Body of pancreas (tissue), 4 donors: Measurements from ENCODE around the gene DERL2. TPM values are rescaled to one million over a fixed set of nuclear protein-coding genes. Genes with fewer than 3 reads are reported as not detected.
A peak's percentile ranks its signal among the peaks of the same experiment; 100 is the strongest.
"Not testable (repeated sequence)": the region's sequence is repeated elsewhere in the genome, so short reads cannot be mapped to it uniquely, and the experiment has no call there.

Experiments used
- ATAC-seq: fragments of 150-250 bp; one replicate; pipeline ENCODE4 v1.9.1; 2016
- DNase-seq, 4 donors: peaks; one replicate each; pipeline ENCODE4 v3.0.0-alpha.2; 2019
- H3K27ac ChIP-seq, 4 donors: fragments of 200-600 bp; sonication (generic); 1 replicate in 3 of 4; 2 replicates in 1 of 4; pipeline versions ENCODE4 v1.5.1 to v1.6.1; 2016 to 2019; ENCODE audit warnings: mild to moderate bottlenecking in 1 of 4, mixed read lengths in 1 of 4, moderate library complexity in 1 of 4
- H3K27me3 ChIP-seq, 2 donors: fragments of 200-600 bp; sonication (generic); one replicate each; pipeline ENCODE4 v1.6.0; 2016; ENCODE audit warnings: mild to moderate bottlenecking in 1 of 2
- H3K36me3 ChIP-seq, 2 donors: fragments of 200-600 bp; sonication (generic); replicated peaks in 1 of 2; 2 replicates each; pipeline ENCODE4 v1.5.1; 2016; ENCODE audit warnings: low read depth in 2 of 2; ENCODE audit not compliant: insufficient read depth in 1 of 2
- H3K4me1 ChIP-seq: fragments of 200-600 bp; sonication (generic); one replicate; pipeline ENCODE4 v1.6.0; 2016
- H3K4me3 ChIP-seq, 2 donors: fragments of 200-600 bp; sonication (generic); 1 replicate in 1 of 2; 2 replicates in 1 of 2; pipeline ENCODE4 v1.5.1; 2016 to 2019
- H3K9me3 ChIP-seq, 3 donors: fragments of 200-600 bp; sonication (generic); 1 replicate in 2 of 3; 2 replicates in 1 of 3; pipeline ENCODE4 v1.5.1; 2016
- CTCF ChIP-seq, 7 experiments: fragments of 450-650 bp in 4 of 7; fragments of 200-600 bp in 3 of 7; sonication (generic) in 3 of 7; IDR thresholded peaks; one replicate each; pipeline ENCODE4 v1.5.1; 2016 to 2019; ENCODE audit warnings: antibody characterized with exemption in 7 of 7
- POLR2A ChIP-seq, 3 donors: fragments of 450-650 bp; IDR thresholded peaks; one replicate each; pipeline ENCODE4 v1.6.1; 2016; ENCODE audit warnings: antibody characterized with exemption in 3 of 3, mild to moderate bottlenecking in 2 of 3
- WGBS, 2 donors: methylation state at CpG; one replicate each; pipeline ENCODE4 v1.1.5; 2017; 5-methylcytosine and 5-hydroxymethylcytosine counted together
- intact Hi-C: fragments of 100-400 bp; cut with DNase I; formaldehyde crosslinking; loops from one replicate; pipeline ENCODE4 v1.15.1; 2023
- total RNA-seq, 2 donors: library from RNA; depleted of rRNA; stranded (reverse); fragments of >200 nt; gene quantifications; one replicate each; pipeline ENCODE4 v1.1.0, GENCODE V29; 2016

Gene DERL2
- total RNA-seq, 2 donors from 2014 or later: 25.4 to 42.5 TPM

GRCh38 chr17:5437721-5438317 is 48.2 kb downstream of the DERL2 start:
- Histone ChIP-seq H3K4me1 (peaks cover 24% of the 10 kb centered on the region), H3K4me3 (peak overlapping the region in 1 of 2 donors; percentile 83), H3K27ac (peak overlapping the region in 2 of 4 donors; percentile 53 to 84), H3K36me3 (peaks cover 0 to 20% of the 10 kb centered on the region in 2 donors), H3K9me3 (no peaks in the 10 kb centered on the region), H3K27me3 (no peaks in the 10 kb centered on the region)
- ATAC-seq: no peak
- intact Hi-C loops: loop anchor here (10.0 kb wide), 1 partner anchor 183 kb away; no protein-coding TSS in a partner anchor
- WGBS, 2 donors: 43 to 63% methylated on average over 5 of the region's 5 CpGs
- no peak for TF ChIP-seq POLR2A (IDR thresholded peaks at IDR 0.05)
- TF ChIP-seq CTCF (IDR thresholded peaks at IDR 0.05): no peak
- DNase-seq: no peak

- not testable (repeated sequence) for H3K9me3 ChIP-seq, ATAC-seq, H3K27me3 ChIP-seq, H3K4me3 ChIP-seq, H3K27ac ChIP-seq
- intact Hi-C loops: loop anchor here (10.0 kb wide), 1 partner anchor 181 kb away; no protein-coding TSS in a partner anchor
- H3K36me3 ChIP-seq: peaks cover 0 to 30% of the 10 kb centered on the region in 2 donors
- H3K4me1 ChIP-seq: peaks cover 24% of the 10 kb centered on the region
- peak in 3 of 4 donors; percentile 13 to 34 (median 17) for DNase-seq
- 88 to 91% methylated on average over 9 to 12 of the region's 12 CpGs for WGBS, 2 donors
These were observed 50.1 kb downstream of the DERL2 start for GRCh38 chr17:5435781-5436315.

- Histone ChIP-seq H3K4me3 (no peak overlapping the region), H3K36me3 (peaks cover 0 to 32% of the 10 kb centered on the region in 2 donors), H3K27ac (no peak overlapping the region), H3K27me3 (no peaks in the 10 kb centered on the region), H3K4me1 (peaks cover 24% of the 10 kb centered on the region), H3K9me3 (no peaks in the 10 kb centered on the region)
- TF ChIP-seq POLR2A (IDR thresholded peaks at IDR 0.05): no peak
- no peak for TF ChIP-seq CTCF (IDR thresholded peaks at IDR 0.05)
- DNase-seq: no peak
- intact Hi-C loops: loop anchor here (10.0 kb wide), 1 partner anchor 180 kb away; no protein-coding TSS in a partner anchor
- 83 to 85% methylated on average over 2 of the region's 2 CpGs for WGBS, 2 donors
- ATAC-seq: no peak
These were observed 51.0 kb downstream of the DERL2 start for GRCh38 chr17:5434984-5435383.

- TF ChIP-seq CTCF (IDR thresholded peaks at IDR 0.05) (no peak), POLR2A (IDR thresholded peaks at IDR 0.05) (no peak)
- no peak for ATAC-seq
- Histone ChIP-seq H3K27me3 (no peaks in the 10 kb centered on the region), H3K4me3 (no peak overlapping the region), H3K9me3 (no peaks in the 10 kb centered on the region), H3K36me3 (peaks cover 11 to 45% of the 10 kb centered on the region in 2 donors), H3K27ac (no peak overlapping the region), H3K4me1 (peaks cover 5% of the 10 kb centered on the region)
- no peak for DNase-seq
- intact Hi-C loops: loop anchor here (10.0 kb wide), 1 partner anchor 177 kb away; no protein-coding TSS in a partner anchor
- 74 to 76% methylated on average over 3 of the region's 3 CpGs for WGBS, 2 donors
These were observed 53.9 kb downstream of the DERL2 start for GRCh38 chr17:5431949-5432556.

GRCh38 chr17:5431234-5431633 is 54.7 kb downstream of the DERL2 start:
- not testable (repeated sequence) for H3K4me3 ChIP-seq, DNase-seq, ATAC-seq, H3K4me1 ChIP-seq, H3K27me3 ChIP-seq, H3K27ac ChIP-seq, H3K9me3 ChIP-seq
- WGBS, 2 donors: 64 to 91% methylated on average over 4 to 5 of the region's 5 CpGs
- H3K36me3 ChIP-seq: peaks cover 13 to 46% of the 10 kb centered on the region in 2 donors
- intact Hi-C loops: loop anchor here (10.0 kb wide), 1 partner anchor 176 kb away; no protein-coding TSS in a partner anchor
